CD4-positive, alpha-beta T cell treated with Interleukin-4 for 4 hours (primary cell): ENCODE results near the gene KCTD1.

ENCODE experiments used
- DNase-seq: peaks from one replicate; pipeline ENCODE4 v3.0.0-alpha.2; 2020

KCTD1 gene

GRCh38 chr18:26424428-26425147 is 123.8 kb downstream of the KCTD1 start:
- no peak for DNase-seq

- DNase-seq, result no peak
Observed at GRCh38 chr18:26422472-26423162, 125.7 kb downstream of the KCTD1 start.

GRCh38 chr18:26421931-26422330 is 126.4 kb downstream of the KCTD1 start:
- no peak for DNase-seq

- no peak for DNase-seq
Observed at GRCh38 chr18:26421503-26421902, 126.8 kb downstream of the KCTD1 start.

GRCh38 chr18:26419746-26420145 is 128.6 kb downstream of the KCTD1 start:
- no peak for DNase-seq

GRCh38 chr18:26418225-26418624 is 130.1 kb downstream of the KCTD1 start:
- no peak for DNase-seq

- no peak for DNase-seq
Observed at GRCh38 chr18:26417190-26417589, 131.2 kb downstream of the KCTD1 start.

- DNase-seq, result no peak
Observed at GRCh38 chr18:26416652-26417150, 131.7 kb downstream of the KCTD1 start.

- no peak for DNase-seq
Observed at GRCh38 chr18:26415631-26416030, 132.7 kb downstream of the KCTD1 start.

GRCh38 chr18:26414901-26415440 is 133.4 kb downstream of the KCTD1 start:
- DNase-seq, result no peak

- DNase-seq, result no peak
Observed at GRCh38 chr18:26409091-26409490, 139.3 kb downstream of the KCTD1 start.

GRCh38 chr18:26407736-26408601 is 140.4 kb downstream of the KCTD1 start:
- no peak for DNase-seq

- DNase-seq, result no peak
Observed at GRCh38 chr18:26406854-26407517, 141.4 kb downstream of the KCTD1 start.

- DNase-seq, result no peak
Observed at GRCh38 chr18:26406324-26406723, 142.0 kb downstream of the KCTD1 start.

GRCh38 chr18:26405190-26405801 is 143.1 kb downstream of the KCTD1 start:
- DNase-seq, result no peak
